ENCODE results near the gene MRPS2.

- TF ChIP-seq EZH2 (IDR thresholded peaks at IDR 0.05; ENCODE audit: borderline replicate concordance, control insufficient read depth, low read depth, low read length) (no peak), CBX5 (IDR thresholded peaks at IDR 0.05; ENCODE audit: low read depth) (no peak), POLR2A (IDR thresholded peaks at IDR 0.05; ENCODE audit: low read depth, low read length) (no peak), YY1 (IDR thresholded peaks at IDR 0.05; ENCODE audit: low read depth, low read length) (no peak), SP1 (IDR thresholded peaks at IDR 0.05; ENCODE audit: low read depth, low read length) (no peak), HDAC2 (IDR thresholded peaks at IDR 0.05) (no peak), SMAD1 (IDR thresholded peaks at IDR 0.05; ENCODE audit: low read depth, partially characterized antibody) (no peak), POLR2AphosphoS5 (IDR thresholded peaks at IDR 0.05; ENCODE audit: low read length) (no peak), FOS (IDR thresholded peaks at IDR 0.05; ENCODE audit: borderline replicate concordance, extremely low read depth, insufficient read length) (no peak), RFX5 (IDR thresholded peaks at IDR 0.05; ENCODE audit: low read depth, low read length) (no peak), NFIC (IDR thresholded peaks at IDR 0.05; ENCODE audit: low read depth, low read length) (no peak)
- TF ChIP-seq, protein P1, sequence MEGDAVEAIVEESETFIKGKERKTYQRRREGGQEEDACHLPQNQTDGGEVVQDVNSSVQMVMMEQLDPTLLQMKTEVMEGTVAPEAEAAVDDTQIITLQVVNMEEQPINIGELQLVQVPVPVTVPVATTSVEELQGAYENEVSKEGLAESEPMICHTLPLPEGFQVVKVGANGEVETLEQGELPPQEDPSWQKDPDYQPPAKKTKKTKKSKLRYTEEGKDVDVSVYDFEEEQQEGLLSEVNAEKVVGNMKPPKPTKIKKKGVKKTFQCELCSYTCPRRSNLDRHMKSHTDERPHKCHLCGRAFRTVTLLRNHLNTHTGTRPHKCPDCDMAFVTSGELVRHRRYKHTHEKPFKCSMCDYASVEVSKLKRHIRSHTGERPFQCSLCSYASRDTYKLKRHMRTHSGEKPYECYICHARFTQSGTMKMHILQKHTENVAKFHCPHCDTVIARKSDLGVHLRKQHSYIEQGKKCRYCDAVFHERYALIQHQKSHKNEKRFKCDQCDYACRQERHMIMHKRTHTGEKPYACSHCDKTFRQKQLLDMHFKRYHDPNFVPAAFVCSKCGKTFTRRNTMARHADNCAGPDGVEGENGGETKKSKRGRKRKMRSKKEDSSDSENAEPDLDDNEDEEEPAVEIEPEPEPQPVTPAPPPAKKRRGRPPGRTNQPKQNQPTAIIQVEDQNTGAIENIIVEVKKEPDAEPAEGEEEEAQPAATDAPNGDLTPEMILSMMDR (IDR thresholded peaks at IDR 0.05 in 2 of 3, conservative IDR thresholded peaks at IDR 0.05 in 1 of 3; ENCODE audit: control insufficient read depth in 2 of 3, extremely low read depth in 1 of 3, insufficient read depth in 1 of 3, low read depth in 3 of 3, low read length in 3 of 3) = no peak
- TF ChIP-seq, protein P2, sequence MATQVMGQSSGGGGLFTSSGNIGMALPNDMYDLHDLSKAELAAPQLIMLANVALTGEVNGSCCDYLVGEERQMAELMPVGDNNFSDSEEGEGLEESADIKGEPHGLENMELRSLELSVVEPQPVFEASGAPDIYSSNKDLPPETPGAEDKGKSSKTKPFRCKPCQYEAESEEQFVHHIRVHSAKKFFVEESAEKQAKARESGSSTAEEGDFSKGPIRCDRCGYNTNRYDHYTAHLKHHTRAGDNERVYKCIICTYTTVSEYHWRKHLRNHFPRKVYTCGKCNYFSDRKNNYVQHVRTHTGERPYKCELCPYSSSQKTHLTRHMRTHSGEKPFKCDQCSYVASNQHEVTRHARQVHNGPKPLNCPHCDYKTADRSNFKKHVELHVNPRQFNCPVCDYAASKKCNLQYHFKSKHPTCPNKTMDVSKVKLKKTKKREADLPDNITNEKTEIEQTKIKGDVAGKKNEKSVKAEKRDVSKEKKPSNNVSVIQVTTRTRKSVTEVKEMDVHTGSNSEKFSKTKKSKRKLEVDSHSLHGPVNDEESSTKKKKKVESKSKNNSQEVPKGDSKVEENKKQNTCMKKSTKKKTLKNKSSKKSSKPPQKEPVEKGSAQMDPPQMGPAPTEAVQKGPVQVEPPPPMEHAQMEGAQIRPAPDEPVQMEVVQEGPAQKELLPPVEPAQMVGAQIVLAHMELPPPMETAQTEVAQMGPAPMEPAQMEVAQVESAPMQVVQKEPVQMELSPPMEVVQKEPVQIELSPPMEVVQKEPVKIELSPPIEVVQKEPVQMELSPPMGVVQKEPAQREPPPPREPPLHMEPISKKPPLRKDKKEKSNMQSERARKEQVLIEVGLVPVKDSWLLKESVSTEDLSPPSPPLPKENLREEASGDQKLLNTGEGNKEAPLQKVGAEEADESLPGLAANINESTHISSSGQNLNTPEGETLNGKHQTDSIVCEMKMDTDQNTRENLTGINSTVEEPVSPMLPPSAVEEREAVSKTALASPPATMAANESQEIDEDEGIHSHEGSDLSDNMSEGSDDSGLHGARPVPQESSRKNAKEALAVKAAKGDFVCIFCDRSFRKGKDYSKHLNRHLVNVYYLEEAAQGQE (IDR thresholded peaks at IDR 0.05; ENCODE audit: low read depth, low read length) = no peak
These were observed 45.7 kb upstream of the MRPS2 start for GRCh38 chr9:135454737-135455136.

Measured in GM12878 (cell line).